Limb (tissue), 2 donors: ENCODE data around the gene CDYL2.
"Not testable (repeated sequence)": the region's sequence is repeated elsewhere in the genome, so short reads cannot be mapped to it uniquely, and the experiment has no call there.

ENCODE experiments used
- DNase-seq, 2 donors: peaks; one replicate each; pipeline ENCODE4 v3.0.0-alpha.2; 2016; ENCODE audit errors: extremely low spot score in 2 of 2

The CDYL2 gene

GRCh38 chr16:80744856-80745255 is 59.5 kb downstream of the CDYL2 start:
- no peak for DNase-seq

- no peak for DNase-seq
These were observed 60.6 kb downstream of the CDYL2 start for GRCh38 chr16:80743772-80744171.

- no peak for DNase-seq
These were observed 61.1 kb downstream of the CDYL2 start for GRCh38 chr16:80743273-80743672.

GRCh38 chr16:80742331-80742730 is 62.1 kb downstream of the CDYL2 start:
- DNase-seq, result no peak

GRCh38 chr16:80741724-80742123 is 62.7 kb downstream of the CDYL2 start:
- DNase-seq, result no peak

GRCh38 chr16:80739523-80739922 is 64.9 kb downstream of the CDYL2 start:
- no peak for DNase-seq

GRCh38 chr16:80738521-80738920 is 65.9 kb downstream of the CDYL2 start:
- DNase-seq, result no peak

GRCh38 chr16:80735846-80736245 is 68.6 kb downstream of the CDYL2 start:
- no peak for DNase-seq

- no peak for DNase-seq
These were observed 71.0 kb downstream of the CDYL2 start for GRCh38 chr16:80733407-80733806.

- DNase-seq, result no peak
These were observed 72.5 kb downstream of the CDYL2 start for GRCh38 chr16:80731915-80732314.

GRCh38 chr16:80727066-80727763 is 77.2 kb downstream of the CDYL2 start:
- DNase-seq, result not testable (repeated sequence)

- DNase-seq, result no peak
These were observed 78.7 kb downstream of the CDYL2 start for GRCh38 chr16:80725566-80726162.

- no peak for DNase-seq
These were observed 80.4 kb downstream of the CDYL2 start for GRCh38 chr16:80723981-80724380.

GRCh38 chr16:80723091-80723490 is 81.3 kb downstream of the CDYL2 start:
- DNase-seq, result no peak

- DNase-seq, result no peak
These were observed 83.5 kb downstream of the CDYL2 start for GRCh38 chr16:80720804-80721371.

- no peak for DNase-seq
These were observed 84.8 kb downstream of the CDYL2 start for GRCh38 chr16:80719573-80719972.

GRCh38 chr16:80718480-80719220 is 85.7 kb downstream of the CDYL2 start:
- no peak for DNase-seq

GRCh38 chr16:80717611-80718010 is 86.8 kb downstream of the CDYL2 start:
- DNase-seq, result no peak

- no peak for DNase-seq
These were observed 87.7 kb downstream of the CDYL2 start for GRCh38 chr16:80716564-80717139.

GRCh38 chr16:80711406-80711805 is 93.0 kb downstream of the CDYL2 start:
- no peak for DNase-seq

- DNase-seq, result no peak
These were observed 93.5 kb downstream of the CDYL2 start for GRCh38 chr16:80710918-80711317.

- DNase-seq, result no peak
These were observed 95.6 kb downstream of the CDYL2 start for GRCh38 chr16:80708823-80709222.
